ENCODE results near the gene SLCO3A1.

The SLCO3A1 gene

DNA sequence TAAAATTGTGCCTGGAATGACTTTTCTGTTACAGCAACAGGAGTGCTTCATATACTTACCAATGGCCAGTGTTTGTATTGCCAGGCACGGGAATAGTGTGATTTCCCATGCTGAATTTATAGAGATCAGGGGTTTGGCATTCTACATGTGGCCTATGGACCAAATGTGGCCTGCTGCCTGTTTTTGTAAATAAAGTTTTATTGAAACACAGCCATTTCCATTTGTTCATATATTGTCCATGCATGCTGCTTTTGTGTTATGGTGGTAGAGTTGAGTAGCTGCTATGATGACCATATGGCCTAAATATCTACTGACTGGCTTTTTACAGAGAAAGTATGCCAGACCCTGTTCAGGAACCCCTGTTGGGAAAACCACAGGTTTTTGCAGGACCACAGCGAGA lies 55.6 kb downstream of the SLCO3A1 start:
- no peak for DNase-seq (ENCODE audit: low read depth in 2 of 2, low spot score in 1 of 2)

DNA sequence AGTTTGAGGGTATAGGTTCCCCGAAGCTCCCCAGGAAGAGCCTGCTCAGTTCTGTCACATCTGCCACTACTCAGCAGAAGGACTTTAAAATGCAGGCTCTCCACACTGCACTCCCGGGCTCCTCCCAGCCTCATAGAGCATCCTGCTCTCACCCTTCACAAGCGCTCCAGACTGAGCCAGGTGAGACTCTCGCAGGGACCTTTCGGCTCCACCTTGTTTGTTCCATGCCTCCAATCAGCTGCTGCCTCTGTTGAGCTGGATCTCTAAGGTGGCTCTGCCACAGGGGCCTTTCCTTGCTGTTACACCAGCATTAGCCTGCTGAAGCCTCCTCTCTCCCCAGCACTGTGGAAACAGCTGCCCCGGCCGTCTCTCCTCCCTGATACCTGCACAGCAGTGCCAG lies 56.1 kb downstream of the SLCO3A1 start:
- DNase-seq (ENCODE audit: low read depth in 2 of 2, low spot score in 1 of 2) = no peak

DNA sequence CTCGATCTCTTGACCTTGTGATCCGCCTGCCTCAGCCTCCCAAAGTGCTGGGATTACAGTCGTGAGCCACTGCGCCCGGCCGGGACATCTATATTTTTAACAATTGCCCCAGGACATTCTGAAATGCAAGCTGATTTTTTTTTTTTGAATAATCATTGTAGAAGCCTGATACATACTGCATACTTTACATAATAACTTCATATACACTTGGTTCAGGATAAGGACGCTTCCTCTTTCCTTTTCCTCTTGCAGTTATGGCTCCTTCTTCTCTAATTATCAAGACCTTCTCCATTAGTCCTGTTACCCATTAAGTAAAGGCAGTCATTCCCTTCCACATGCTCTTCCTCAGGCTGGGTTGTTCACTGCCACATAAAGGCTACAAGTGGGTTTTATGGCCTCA lies 58.3 kb downstream of the SLCO3A1 start:
- DNase-seq (ENCODE audit: low read depth in 2 of 2, low spot score in 1 of 2) = no peak

DNA sequence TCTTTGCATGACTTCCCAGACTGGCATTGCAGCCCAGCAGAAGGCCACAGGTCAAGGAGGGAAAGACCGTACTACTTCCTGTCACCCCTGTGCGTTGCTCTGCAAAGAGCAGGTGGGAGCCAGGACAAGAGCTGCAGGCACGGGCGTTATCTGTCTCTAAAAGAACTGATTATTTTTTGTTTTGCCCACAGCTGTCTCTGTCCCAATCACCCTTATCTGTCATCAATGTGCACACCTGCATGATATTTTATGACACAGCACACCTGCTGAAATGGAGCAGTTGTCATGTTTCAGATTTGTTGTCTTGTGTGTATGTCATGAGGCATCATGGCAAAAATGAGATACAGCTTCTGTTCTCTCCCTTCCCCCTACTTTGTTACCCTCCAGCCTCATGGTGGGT lies 58.8 kb downstream of the SLCO3A1 start:
- no peak for DNase-seq (ENCODE audit: low read depth in 2 of 2, low spot score in 1 of 2)

DNA sequence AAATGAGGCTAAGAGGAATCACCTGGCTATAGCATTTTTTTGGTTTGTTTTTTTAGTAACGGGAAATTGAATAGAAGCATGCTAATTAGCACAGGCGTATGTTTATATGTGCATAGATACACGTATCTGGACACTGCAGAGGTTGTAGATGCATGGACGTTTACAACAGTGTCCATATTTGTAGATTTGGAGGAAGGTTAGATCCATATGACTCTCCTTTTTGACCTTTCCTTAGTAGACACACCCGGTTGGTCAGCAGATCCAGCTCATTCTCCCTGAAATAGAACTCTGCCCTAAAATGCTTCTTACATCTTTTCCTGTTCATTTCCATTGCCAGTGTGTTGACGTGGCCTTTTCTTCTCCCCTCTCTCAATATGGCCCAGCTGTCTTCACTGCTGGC lies 60.1 kb downstream of the SLCO3A1 start:
- DNase-seq (ENCODE audit: low read depth in 2 of 2, low spot score in 1 of 2) = no peak

DNA sequence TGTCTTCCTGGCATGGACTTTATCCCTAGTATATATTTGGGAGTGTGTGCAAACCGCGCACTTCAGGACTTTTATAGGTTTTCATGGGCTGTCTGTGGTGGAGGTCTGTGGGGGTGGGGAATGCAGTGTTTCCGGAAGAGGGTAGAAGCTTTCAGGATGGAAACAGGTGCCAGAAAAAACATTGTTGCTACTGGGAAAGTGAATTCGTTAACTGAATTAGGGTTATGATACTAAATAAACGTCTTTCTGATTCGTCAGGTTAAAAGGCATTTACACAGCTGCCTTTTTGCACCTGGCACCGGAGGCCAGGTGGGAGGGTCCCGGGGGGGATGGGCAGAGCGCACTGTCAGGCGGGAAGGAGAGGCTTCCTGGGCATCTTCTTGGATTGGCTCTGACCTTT lies 62.1 kb downstream of the SLCO3A1 start:
- DNase-seq (ENCODE audit: low read depth in 2 of 2, low spot score in 1 of 2) = no peak

DNA sequence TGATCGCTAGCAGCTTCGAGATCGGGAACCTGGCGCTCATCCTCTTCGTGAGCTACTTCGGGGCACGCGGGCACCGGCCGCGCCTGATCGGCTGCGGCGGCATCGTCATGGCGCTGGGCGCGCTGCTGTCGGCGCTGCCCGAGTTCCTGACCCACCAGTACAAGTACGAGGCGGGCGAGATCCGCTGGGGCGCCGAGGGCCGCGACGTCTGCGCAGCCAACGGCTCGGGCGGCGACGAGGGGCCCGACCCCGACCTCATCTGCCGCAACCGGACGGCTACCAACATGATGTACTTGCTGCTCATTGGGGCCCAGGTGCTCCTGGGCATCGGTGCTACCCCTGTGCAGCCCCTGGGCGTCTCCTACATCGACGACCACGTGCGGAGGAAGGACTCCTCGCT lies 62.5 kb downstream of the SLCO3A1 start:
- DNase-seq (ENCODE audit: low read depth in 2 of 2, low spot score in 1 of 2) = no peak

DNA sequence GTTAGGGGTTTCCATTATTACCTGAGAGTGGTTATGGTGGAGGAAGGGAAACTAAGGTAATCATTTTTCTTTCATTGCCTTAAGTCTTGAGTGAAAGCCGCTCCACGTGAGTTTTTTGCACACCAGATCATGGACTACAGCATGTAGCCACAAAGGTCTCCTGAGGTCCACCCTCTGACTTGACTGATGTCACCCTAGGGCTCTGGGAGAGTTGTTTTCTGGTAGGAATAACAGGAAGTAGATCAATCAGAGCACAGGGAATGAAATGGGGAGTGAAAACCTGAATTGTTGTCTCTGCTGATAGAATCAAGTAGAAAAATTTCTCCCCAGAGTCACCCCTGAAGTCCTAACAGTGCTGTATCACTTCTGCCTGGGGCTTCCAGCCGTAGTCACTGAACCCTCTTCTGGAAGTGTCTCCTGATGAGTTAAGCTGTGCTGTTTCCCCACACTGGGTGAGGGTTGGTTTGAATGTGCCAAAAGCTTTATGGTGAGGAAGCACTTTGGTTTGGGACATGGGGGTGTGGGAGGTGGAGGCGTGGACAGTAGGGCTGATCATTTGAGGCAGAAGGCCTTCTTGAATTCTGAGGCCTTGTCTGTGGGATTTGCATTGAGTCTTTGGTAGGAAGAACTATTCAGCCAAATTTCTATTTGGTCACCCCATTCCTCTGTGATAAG lies 64.3 kb downstream of the SLCO3A1 start:
- no peak for DNase-seq (ENCODE audit: low read depth in 2 of 2, low spot score in 1 of 2)

DNA sequence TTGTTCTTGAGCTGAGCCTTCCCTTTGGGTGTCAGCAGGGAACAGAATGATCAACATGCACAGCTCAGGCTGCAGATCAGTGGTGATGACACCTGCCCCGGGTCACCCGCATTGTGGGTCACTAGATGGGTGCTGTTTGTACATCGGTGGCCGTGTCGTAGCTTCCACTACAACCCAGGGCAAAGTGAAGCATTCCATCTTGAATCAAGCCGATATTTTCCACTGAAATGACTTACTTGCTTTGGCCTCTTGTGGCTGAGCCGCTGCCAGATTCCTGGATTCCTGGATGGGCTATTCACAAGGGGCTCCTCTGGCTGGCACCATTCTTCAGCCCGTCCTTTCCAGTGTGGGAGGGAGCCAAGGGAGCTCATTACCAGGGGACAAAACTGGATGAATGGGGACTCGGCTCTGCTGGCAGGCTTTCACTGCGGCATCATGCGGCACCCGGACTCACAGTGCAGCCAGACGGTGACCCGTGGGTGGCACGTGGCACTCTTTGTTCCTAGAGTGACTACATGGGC lies 65.6 kb downstream of the SLCO3A1 start:
- no peak for DNase-seq (ENCODE audit: low read depth in 2 of 2, low spot score in 1 of 2)

DNA sequence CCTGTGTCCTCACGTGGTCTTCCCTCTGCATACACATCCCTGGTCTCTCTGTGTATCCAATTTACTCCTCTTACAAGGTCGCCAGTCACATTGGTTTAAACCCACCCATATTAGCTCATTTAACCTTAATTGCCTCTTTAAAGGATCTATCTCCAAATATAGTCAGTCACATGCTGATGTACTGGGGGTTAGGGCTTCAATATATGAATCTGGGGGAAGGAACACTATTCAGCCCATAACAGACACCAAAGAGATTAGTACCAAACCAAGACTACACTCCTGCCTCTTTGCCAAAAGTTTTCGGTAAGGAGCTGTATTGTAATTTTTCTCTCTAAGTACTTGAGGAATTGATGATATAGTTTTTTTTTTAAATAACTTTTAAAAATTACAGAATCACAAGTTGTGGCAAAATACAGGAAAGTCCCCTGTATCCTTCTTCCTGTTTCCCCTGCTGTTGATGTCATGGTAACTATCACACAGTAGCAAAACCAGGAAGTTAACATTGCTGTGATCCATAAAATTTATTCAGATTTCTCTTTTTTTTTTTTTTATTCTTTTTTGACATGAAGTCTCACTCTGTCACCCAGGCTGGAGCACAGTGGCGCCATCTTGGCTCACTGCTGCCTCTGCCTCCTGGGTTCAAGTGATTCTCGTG lies 67.8 kb downstream of the SLCO3A1 start:
- DNase-seq (ENCODE audit: low read depth in 2 of 2, low spot score in 1 of 2) = no peak

DNA sequence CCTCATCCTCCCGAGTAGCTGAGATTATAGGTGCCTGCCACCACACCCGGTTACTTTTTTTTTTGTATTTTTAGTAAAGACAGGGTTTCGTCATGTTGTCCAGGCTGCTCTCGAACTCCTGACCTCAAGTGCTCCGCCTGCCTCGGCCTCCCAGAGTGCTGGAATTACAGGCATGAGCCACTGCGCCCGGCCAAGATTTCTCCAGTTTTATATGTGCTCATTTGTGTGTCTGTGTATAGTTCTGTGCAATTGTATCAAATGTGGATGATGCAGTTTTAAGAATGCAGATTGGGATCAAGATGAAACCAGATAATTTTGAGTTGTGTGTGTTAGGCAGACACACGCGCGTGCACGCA lies 68.3 kb downstream of the SLCO3A1 start:
- DNase-seq (ENCODE audit: low read depth in 2 of 2, low spot score in 1 of 2) = no peak

DNA sequence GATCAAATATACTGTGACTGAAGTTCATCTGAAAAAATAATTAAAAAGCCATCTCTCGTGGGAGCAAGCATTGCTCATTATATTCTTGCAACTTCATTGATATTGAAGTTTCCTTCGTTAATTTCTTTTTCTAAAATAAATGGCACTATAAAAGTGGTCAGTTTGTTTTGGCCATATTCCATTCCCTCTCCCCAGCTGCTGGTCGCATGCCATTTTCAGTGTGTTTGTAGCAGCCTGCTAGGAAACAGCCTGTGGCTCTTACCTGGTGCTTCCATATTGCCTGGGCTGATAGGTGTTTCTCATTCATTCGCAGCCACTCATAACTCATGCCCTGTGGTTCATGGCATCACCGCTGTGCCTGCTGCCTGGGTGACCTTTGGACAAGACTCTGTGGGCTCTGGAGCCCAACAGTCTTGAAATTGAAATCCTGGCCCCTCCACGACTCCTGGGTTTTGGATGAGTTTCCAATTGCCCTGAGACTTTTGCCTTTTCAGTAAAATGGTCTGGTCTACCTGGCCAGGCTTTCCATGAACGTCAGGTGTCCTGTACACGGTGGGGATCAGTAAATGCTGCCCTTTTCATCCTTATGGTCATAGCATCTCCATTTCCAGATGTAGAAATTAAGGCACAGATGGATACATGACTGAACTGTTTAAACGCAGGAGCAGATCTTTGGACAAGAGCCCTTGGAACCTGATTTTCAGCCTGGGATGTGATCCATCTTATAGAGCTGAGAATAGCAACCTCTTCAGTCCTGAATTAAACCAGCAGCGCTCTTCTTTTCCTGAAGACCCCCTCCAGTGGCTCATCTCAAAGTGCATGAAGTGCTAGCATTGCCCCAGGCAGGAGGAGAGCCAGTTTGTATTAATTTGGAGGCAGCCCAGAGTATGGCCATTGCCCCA lies 69.4 kb downstream of the SLCO3A1 start:
- DNase-seq (ENCODE audit: low read depth in 2 of 2, low spot score in 1 of 2) = no peak

DNA sequence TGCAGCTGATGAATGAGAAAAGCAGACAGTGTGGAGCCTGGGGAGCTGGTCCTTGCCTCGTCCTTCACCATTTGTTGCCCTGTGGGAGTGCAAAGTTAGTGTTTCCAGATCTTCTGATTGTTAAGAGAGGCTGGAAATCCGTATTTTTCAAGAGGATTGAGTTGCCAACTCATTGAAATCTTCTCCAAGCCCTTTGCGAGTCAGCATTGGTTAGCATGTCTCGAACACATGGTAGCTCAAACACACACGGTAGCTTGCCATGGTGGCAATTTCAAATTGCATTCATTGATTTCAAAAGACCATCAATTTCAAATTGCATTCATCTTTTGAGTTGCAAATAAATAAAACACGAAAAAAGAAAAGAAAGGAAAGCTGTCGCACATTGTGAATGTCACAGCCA lies 70.7 kb downstream of the SLCO3A1 start:
- DNase-seq (ENCODE audit: low read depth in 2 of 2, low spot score in 1 of 2) = no peak

DNA sequence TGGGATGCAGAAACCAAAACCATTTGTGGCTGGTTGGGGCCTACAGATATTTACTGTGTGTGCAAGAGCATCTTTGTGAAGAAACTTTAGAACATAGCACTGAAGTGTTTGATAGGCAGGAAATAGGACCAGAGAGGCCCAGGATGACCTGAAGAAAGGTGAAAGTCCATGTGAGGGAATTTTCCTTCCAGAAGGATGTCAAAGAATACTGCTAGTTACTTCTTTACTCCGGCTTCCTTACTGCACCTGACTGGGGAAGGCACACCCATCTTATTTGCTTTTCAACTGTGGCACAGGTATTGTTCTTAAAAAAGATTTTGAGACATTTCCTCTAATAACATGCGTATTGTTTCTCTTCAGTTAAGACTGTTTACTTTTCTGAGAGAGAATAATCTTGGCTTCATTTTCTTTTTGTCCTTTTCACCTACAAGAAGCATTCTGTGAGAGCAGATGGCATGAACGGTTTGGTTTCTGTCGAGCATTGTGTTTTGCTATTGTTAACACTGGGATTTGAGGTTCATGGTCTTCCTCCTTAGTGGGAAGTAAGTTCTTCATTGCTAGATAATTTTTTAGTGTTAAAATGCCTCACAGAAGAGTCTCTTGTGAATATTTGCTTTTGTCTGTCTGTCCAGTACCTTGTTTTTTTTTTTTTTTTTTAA lies 71.5 kb downstream of the SLCO3A1 start:
- no peak for DNase-seq (ENCODE audit: low read depth in 2 of 2, low spot score in 1 of 2)

DNA sequence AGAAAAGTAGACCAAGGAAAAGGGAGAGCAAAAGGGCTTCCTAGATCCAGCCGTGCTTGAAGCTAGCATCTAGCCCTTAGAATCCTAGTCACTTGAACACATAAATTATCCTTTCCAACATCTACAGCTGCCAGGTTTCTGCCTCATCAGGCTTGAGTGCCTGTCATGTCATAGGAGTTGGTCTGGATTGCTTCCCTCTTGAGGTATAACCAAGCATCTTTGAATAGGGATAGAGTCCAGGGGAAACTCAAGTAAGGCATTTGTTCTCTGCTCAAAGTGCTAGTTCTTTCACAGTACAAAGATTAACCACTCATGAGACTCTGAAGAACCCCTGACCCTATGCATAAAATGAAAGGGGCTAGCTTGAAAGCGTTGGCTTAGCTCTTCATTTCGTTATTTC lies 72.3 kb downstream of the SLCO3A1 start:
- DNase-seq (ENCODE audit: low read depth in 2 of 2, low spot score in 1 of 2) = no peak

DNA sequence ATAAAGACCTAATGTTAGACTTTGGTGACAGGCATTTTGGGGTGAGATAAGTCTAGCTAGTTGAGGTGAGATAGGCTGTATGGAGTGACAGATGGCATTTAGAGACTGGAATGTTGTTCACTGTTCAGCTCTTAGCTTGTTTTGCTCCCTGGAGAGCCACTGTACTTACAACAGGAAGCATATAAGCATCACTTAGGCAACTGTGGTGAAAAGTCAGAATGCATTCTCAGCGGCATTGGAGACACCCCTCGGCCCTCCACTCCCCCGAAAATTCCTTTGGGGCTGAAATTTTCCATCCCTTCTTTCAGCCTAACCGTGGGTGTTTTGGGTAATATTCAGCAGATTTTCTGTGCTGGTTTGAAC lies 73.4 kb downstream of the SLCO3A1 start:
- DNase-seq (ENCODE audit: low read depth in 2 of 2, low spot score in 1 of 2) = no peak

DNA sequence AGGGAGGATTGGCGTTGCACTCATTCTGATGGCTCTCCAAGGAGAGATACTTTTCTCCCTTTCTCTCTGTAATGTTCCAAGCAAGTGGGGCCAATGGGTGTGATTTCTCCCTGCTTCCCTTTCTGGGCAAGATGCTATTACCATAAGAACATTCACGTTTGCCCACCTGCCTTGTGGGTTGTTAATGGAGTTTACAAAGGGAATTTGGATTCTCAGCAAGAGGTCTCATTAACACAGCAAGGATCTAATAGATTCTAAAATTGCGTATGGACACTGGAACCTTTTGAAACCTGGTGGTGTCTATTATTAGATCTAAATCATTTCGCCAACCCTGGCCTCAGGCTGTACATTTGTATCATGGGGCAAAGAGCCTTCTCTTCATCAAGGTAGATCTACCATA lies 74.1 kb downstream of the SLCO3A1 start:
- no peak for DNase-seq (ENCODE audit: low read depth in 2 of 2, low spot score in 1 of 2)

DNA sequence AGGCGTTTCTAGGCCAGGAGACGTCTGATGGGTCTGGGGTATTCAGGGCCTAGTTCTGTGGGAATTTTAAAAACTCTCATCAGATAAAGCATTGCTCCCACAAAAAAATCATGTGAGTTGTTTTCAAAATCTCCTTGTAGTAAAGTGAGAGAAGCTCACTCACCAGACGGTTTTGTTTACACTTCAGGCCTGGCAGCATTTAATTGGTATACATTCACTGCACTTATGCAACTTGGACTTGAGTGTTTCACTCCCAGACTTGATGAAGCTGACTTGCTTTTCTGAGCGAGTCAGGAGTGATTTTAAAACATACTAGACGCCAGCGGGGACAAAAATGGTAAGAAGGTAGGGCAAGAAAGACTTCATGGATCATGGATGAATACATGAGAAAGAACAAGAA lies 75.2 kb downstream of the SLCO3A1 start:
- no peak for DNase-seq (ENCODE audit: low read depth in 2 of 2, low spot score in 1 of 2)

DNA sequence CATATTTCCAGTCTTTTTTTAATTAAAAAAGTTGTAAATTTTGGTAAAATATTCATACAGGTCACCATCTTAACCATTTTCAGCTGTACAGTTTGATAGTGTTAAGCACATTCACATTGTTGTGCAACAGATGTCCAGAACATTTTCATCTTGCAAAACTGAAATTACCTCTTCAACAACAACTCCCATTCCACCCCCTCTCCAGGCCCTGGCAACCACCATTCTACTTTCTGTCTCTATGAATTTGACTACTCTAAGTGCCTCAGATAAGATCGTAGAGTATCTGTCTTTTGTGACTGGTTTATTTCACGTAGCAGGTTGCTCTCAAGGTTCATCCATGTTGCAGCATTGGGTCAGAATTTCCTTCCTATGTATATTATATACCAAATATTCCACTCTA lies 76.0 kb downstream of the SLCO3A1 start:
- no peak for DNase-seq (ENCODE audit: low read depth in 2 of 2, low spot score in 1 of 2)

DNA sequence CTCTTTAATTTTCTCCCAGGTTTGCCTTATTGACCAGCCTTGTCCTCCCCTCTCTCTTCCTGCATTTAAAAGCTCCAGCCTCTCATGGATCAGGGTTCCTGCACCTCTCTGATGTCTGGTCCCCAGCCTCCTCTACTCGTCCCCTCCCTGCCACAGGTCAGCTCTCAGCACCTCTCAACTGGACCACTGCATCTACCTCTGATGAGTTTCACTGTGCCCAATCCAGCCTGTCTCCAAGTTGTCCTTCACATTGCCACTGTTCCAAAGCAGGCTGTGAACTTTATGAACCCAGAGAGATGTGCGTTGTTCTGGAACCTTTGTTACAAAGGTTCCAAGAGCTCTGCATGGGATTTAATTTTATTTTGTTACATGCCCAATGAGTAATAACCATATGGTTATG lies 76.6 kb downstream of the SLCO3A1 start:
- DNase-seq (ENCODE audit: low read depth in 2 of 2, low spot score in 1 of 2) = no peak

DNA sequence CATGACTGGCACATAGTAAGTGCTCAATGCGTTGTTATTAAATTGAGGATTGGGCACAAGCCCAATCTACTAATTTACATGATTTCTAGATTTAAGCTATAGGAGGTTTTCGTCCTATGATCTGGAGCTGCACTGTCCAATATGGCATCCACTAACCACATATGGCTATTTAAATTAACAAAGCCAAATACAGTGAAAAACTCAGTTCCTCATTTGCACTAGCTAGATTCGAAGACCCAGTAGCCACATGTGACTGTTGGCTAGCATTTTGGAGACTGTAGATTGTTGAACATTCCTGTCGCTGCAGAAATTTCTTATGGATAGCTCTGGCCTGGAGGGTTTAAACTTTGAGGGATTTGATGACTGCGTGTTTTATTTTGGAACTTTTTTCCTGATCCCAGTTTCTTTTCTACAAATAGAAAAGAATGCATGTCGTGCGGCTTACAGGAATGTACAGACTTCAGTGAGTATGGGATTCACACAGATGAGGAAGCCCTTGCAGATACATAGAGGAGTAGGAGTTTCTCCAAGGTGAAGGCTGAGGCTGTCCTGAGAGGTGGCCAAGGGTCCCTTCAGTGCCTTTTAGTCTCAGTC lies 82.8 kb downstream of the SLCO3A1 start:
- DNase-seq (ENCODE audit: low read depth in 2 of 2, low spot score in 1 of 2) = no peak
